ENCODE results near the gene KIAA1328. TPM values are rescaled to one million over a fixed set of nuclear protein-coding genes. Genes with fewer than 3 reads are reported as not detected.

KIAA1328 gene
- total RNA-seq, 1 donor from 2014 or later = 17.2 TPM

- Histone ChIP-seq H3K4me1 (peaks cover 10% of the 10 kb centered on the region), H3K27ac (no peak overlapping the region), H3K27me3 (no peaks in the 10 kb centered on the region), H3K36me3 (no peaks in the 10 kb centered on the region), H3K4me3 (no peak overlapping the region), H3K9me3 (no peaks in the 10 kb centered on the region)
- DNase-seq (ENCODE audit: extremely low spot score in 2 of 2) = no peak
- TF ChIP-seq POLR2A (IDR thresholded peaks at IDR 0.05) (no peak), CTCF (IDR thresholded peaks at IDR 0.05) (no peak)
- intact Hi-C loops (cut with DNase I) = no loop called here
Measured at GRCh38 chr18:36888778-36889177, 59.9 kb downstream of the KIAA1328 start.

- no peaks in the 10 kb centered on the region for H3K27me3 ChIP-seq
Measured at GRCh38 chr18:36889321-36889720, 60.4 kb downstream of the KIAA1328 start.

GRCh38 chr18:36889742-36890141, 60.8 kb downstream of the KIAA1328 start:
- H3K9me3 ChIP-seq = no peaks in the 10 kb centered on the region
- no peaks in the 10 kb centered on the region for H3K36me3 ChIP-seq
- TF ChIP-seq POLR2AphosphoS5 (IDR thresholded peaks at IDR 0.05; ENCODE audit: insufficient read depth in 1 of 2, low read depth in 1 of 2) (no peak), CTCF (IDR thresholded peaks at IDR 0.05) (no peak), POLR2A (IDR thresholded peaks at IDR 0.05) (no peak)
- no peak for DNase-seq (ENCODE audit: extremely low spot score in 2 of 2)
- peaks cover 10% of the 10 kb centered on the region for H3K4me1 ChIP-seq
- intact Hi-C loops (cut with DNase I) = no loop called here
- no peak overlapping the region for H3K4me3 ChIP-seq
- no peak overlapping the region for H3K27ac ChIP-seq
- no peaks in the 10 kb centered on the region for H3K27me3 ChIP-seq

More at GRCh38 chr18:36889321-36889720, 60.4 kb downstream of the KIAA1328 start:
- Histone ChIP-seq H3K4me1 (peaks cover 10% of the 10 kb centered on the region), H3K4me3 (no peak overlapping the region), H3K36me3 (no peaks in the 10 kb centered on the region), H3K27ac (no peak overlapping the region), H3K9me3 (no peaks in the 10 kb centered on the region)
- TF ChIP-seq CTCF (IDR thresholded peaks at IDR 0.05) (no peak), POLR2A (IDR thresholded peaks at IDR 0.05) (no peak), POLR2AphosphoS5 (IDR thresholded peaks at IDR 0.05; ENCODE audit: insufficient read depth in 1 of 2, low read depth in 1 of 2) (no peak)
- DNase-seq (ENCODE audit: extremely low spot score in 2 of 2) = no peak
- intact Hi-C loops (cut with DNase I) = no loop called here

GRCh38 chr18:36890598-36890997, 61.7 kb downstream of the KIAA1328 start:
- intact Hi-C loops (cut with DNase I) = no loop called here
- H3K4me3 ChIP-seq = no peak overlapping the region
- no peak overlapping the region for H3K27ac ChIP-seq
- peaks cover 10% of the 10 kb centered on the region for H3K4me1 ChIP-seq
- H3K27me3 ChIP-seq = no peaks in the 10 kb centered on the region
- H3K9me3 ChIP-seq = no peaks in the 10 kb centered on the region
- no peak for TF ChIP-seq POLR2A (IDR thresholded peaks at IDR 0.05)
- no peak for TF ChIP-seq POLR2AphosphoS5 (IDR thresholded peaks at IDR 0.05; ENCODE audit: insufficient read depth in 1 of 2, low read depth in 1 of 2)
- TF ChIP-seq CTCF (IDR thresholded peaks at IDR 0.05) = no peak
- no peak for DNase-seq (ENCODE audit: extremely low spot score in 2 of 2)
- H3K36me3 ChIP-seq = no peaks in the 10 kb centered on the region

- no peak overlapping the region for H3K27ac ChIP-seq
- intact Hi-C loops (cut with DNase I) = no loop called here
- H3K4me3 ChIP-seq = no peak overlapping the region
- H3K36me3 ChIP-seq = no peaks in the 10 kb centered on the region
- H3K4me1 ChIP-seq = peaks cover 10% of the 10 kb centered on the region
- DNase-seq (ENCODE audit: extremely low spot score in 2 of 2) = no peak
- TF ChIP-seq POLR2A (IDR thresholded peaks at IDR 0.05) (no peak), CTCF (IDR thresholded peaks at IDR 0.05) (no peak), POLR2AphosphoS5 (IDR thresholded peaks at IDR 0.05; ENCODE audit: insufficient read depth in 1 of 2, low read depth in 1 of 2) (no peak)
- H3K27me3 ChIP-seq = no peaks in the 10 kb centered on the region
- no peaks in the 10 kb centered on the region for H3K9me3 ChIP-seq
Measured at GRCh38 chr18:36893227-36893626, 64.3 kb downstream of the KIAA1328 start.

Data from vagina (tissue), 2 donors.